Breast epithelium (tissue), 4 donors: ENCODE results near the gene VPS18. TPM values are rescaled to one million over a fixed set of nuclear protein-coding genes. Genes with fewer than 3 reads are reported as not detected.

Experiments used
- DNase-seq, 2 donors: peaks; one replicate each; pipeline ENCODE4 v3.0.0-alpha.2; 2019; ENCODE audit warnings: low spot score in 2 of 2
- H3K27ac ChIP-seq, 2 donors: fragments of 200-600 bp; sonication (generic) in 1 of 2; one replicate each; pipeline ENCODE4 v1.5.1; 2016 to 2019; ENCODE audit warnings: mild to moderate bottlenecking in 1 of 2
- H3K27me3 ChIP-seq, 2 donors: fragments of 200-600 bp; sonication (generic) in 1 of 2; one replicate each; pipeline versions ENCODE4 v1.5.1 to v1.6.0; 2017 to 2019; ENCODE audit warnings: control low read depth in 1 of 2, mild to moderate bottlenecking in 1 of 2
- H3K36me3 ChIP-seq: fragments of 200-600 bp; one replicate; pipeline ENCODE4 v1.5.1; 2019
- H3K4me1 ChIP-seq, 2 donors: fragments of 200-600 bp; sonication (generic); one replicate each; pipeline ENCODE4 v1.5.1; 2016 to 2019; ENCODE audit warnings: control low read depth in 1 of 2
- H3K4me3 ChIP-seq, 3 donors: fragments of 200-600 bp; sonication (generic); 1 replicate in 2 of 3; 2 replicates in 1 of 3; pipeline ENCODE4 v1.5.1; 2016 to 2019; ENCODE audit warnings: mild to moderate bottlenecking in 3 of 3, moderate library complexity in 2 of 3
- H3K9me3 ChIP-seq, 2 donors: fragments of 200-600 bp; sonication (generic) in 1 of 2; one replicate each; pipeline ENCODE4 v1.5.1; 2016 to 2019; ENCODE audit warnings: control low read depth in 1 of 2
- CTCF ChIP-seq, 3 donors: fragments of 450-650 bp; IDR thresholded peaks; one replicate each; pipeline ENCODE4 v1.5.1; 2016 to 2017; ENCODE audit warnings: antibody characterized with exemption in 3 of 3, mild to moderate bottlenecking in 3 of 3, moderate library complexity in 3 of 3
- POLR2A ChIP-seq: fragments of 450-650 bp; IDR thresholded peaks from one replicate; pipeline ENCODE4 v1.6.1; 2016; ENCODE audit warnings: antibody characterized with exemption, mild to moderate bottlenecking, moderate library complexity
- POLR2AphosphoS5 ChIP-seq, 3 donors: sonication (generic); formaldehyde crosslinking; IDR thresholded peaks; one replicate each; pipeline ENCODE4 v1.6.1; 2017; ENCODE audit warnings: antibody characterized with exemption in 3 of 3
- intact Hi-C: fragments of 100-400 bp; cut with DNase I; formaldehyde crosslinking; loops from one replicate; pipeline ENCODE4 v1.15.1; 2023; ENCODE audit warnings: low total_unique reads
- total RNA-seq, 3 donors: library from RNA; depleted of rRNA; stranded (reverse); fragments of >200 nt; gene quantifications; one replicate each; pipeline ENCODE4 v1.1.0, GENCODE V29; 2016

The VPS18 gene
- total RNA-seq, 3 donors from 2014 or later = 23.2 to 25.0 (median 23.9) TPM

DNA sequence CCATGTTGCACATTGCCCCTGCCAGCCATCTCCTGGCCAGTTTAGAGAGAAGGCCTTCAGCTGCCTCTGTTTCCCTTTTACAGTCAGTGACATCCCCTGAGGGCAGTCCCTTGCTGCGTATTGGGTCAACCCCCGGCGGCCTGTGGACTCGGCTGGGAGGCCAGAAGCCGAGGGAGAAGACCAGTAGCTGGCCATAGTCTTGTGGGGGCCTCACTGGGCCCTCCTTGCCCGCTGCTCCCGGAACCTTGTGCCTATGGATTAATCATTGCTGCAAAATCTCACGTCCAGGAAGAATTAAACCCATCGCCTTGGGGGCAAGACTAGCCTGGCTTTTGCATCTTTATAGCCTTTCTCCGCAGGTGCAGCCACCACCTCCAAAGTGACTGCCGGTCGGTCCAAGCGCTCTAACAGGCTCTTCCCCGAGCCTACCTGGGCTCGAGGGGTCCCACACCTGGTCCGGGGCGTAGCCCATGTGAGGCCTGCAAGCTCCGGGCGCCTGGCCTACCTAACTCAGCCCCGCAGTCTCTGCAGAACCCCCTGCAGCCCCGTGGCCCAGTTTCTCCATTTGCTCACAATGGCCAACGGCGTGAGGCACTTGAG lies 58.2 kb downstream of the VPS18 start:
- intact Hi-C loops = no loop called here
- H3K27ac ChIP-seq = peak overlapping the region; percentile 64 to 68
- no peaks in the 10 kb centered on the region for H3K9me3 ChIP-seq
- no peaks in the 10 kb centered on the region for H3K27me3 ChIP-seq
- no peaks in the 10 kb centered on the region for H3K4me1 ChIP-seq
- H3K36me3 ChIP-seq = no peaks in the 10 kb centered on the region
- H3K4me3 ChIP-seq = peak overlapping the region; percentile 50 to 82 (median 74)
- DNase-seq = no peak
- TF ChIP-seq POLR2A (no peak), POLR2AphosphoS5 (IDR thresholded peaks at IDR 0.05) (no peak), CTCF (IDR thresholded peaks at IDR 0.05) (no peak)

DNA sequence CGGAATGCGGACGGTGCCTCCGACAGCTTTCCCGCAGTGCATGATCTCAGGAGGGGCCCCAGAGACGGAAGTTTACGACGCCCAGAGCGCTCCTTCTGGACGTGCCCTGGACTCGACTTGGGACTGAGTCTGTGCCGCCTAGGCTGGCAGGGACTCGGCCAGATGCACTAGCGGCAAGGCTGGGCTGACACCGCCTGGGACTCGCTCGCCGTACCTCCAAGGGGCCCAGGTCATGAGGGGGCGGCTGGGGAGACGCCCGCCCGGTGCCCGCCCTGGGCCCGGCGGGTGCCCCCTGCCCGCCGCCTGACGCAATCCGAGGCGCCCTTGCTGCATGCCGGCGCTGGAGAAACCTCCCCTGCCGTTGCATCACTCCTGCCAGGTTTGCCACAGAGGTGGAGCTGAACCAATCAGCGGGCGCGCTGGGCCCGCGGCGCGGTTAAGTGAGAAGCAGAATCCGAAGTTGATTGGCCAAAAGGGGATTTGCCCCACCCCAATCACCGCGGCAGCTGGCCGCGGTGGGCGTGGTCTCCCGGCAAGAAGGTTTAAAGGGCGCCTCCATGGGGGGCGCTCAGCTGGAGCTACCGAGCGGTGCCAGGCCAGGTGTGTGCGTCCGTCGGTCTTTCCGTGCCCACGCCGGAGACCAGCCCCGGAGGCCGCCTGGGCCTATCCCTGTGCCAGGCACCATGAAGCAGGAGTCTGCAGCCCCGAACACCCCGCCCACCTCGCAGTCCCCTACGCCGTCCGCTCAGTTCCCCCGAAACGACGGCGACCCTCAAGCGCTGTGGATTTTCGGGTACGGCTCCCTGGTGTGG lies 58.9 kb downstream of the VPS18 start, which contains the start of gene CHAC1:
CHAC1 (plus strand) TSS at position 571 of the 812 bp plus-strand sequence; CDS start at position 684, 113 bp downstream.
- intact Hi-C loops = no loop called here
- H3K36me3 ChIP-seq = no peaks in the 10 kb centered on the region
- H3K27me3 ChIP-seq = no peaks in the 10 kb centered on the region
- no peaks in the 10 kb centered on the region for H3K9me3 ChIP-seq
- peak; percentile 88 to 91 for DNase-seq
- H3K27ac ChIP-seq = peak within 1 kb of the TSS; percentile 64 to 68
- H3K4me1 ChIP-seq = no peaks in the 10 kb centered on the region
- peak within 1 kb of the TSS; percentile 50 to 82 (median 74) for H3K4me3 ChIP-seq
- TF ChIP-seq POLR2AphosphoS5 (IDR thresholded peaks at IDR 0.05) (peak in 1 of 3 donors; percentile 23), POLR2A (no peak)

Other genes starting within 250 kb of the VPS18 start
- gene RAD51, start 199.3 kb upstream of the VPS18 start, total RNA-seq = under 1 TPM in 1 of 3 donors, not detected in 2; 0.44 TPM
- 10 to 100 TPM; 31.5 to 35.4 (median 34.4) TPM for gene RMDN3, start 139.2 kb upstream of the VPS18 start, total RNA-seq
- 100 to 1,000 TPM in 1 of 3 donors, 10 to 100 TPM in 2; 56.0 to 100 (median 61.9) TPM for gene GCHFR, start 130.4 kb upstream of the VPS18 start, total RNA-seq
- gene C15orf62, start 124.5 kb upstream of the VPS18 start, total RNA-seq = 1 to 10 TPM in 2 of 3 donors, under 1 TPM in 1; 0.48 to 4.7 (median 2.0) TPM
- 10 to 100 TPM; 19.4 to 58.8 (median 44.6) TPM for gene ZFYVE19, start 87.4 kb upstream of the VPS18 start, total RNA-seq
- gene DNAJC17, start 87.0 kb upstream of the VPS18 start, total RNA-seq = 10 to 100 TPM; 18.4 to 55.8 (median 24.3) TPM
- gene PPP1R14D, start 65.7 kb upstream of the VPS18 start, total RNA-seq = 1 to 10 TPM in 2 of 3 donors, not detected in 1; 1.3 to 4.9 TPM
- 100 to 1,000 TPM in 1 of 3 donors, 10 to 100 TPM in 1, 1 to 10 TPM in 1; 1.8 to 134 (median 86.5) TPM for gene SPINT1, start 50.4 kb upstream of the VPS18 start, total RNA-seq
- gene RHOV, start 20.2 kb upstream of the VPS18 start, total RNA-seq = 10 to 100 TPM in 1 of 3 donors, 1 to 10 TPM in 1, not detected in 1; 8.5 to 12.1 TPM
- 10 to 100 TPM in 1 of 3 donors, 1 to 10 TPM in 2; 3.5 to 10.5 (median 5.0) TPM for gene DLL4, start 34.9 kb downstream of the VPS18 start, total RNA-seq
- gene CHAC1, start 59.0 kb downstream of the VPS18 start, total RNA-seq = 10 to 100 TPM in 1 of 3 donors, 1 to 10 TPM in 1, under 1 TPM in 1; 0.32 to 11.9 (median 2.9) TPM
- 10 to 100 TPM; 27.2 to 47.7 (median 42.3) TPM for gene INO80, start 221.8 kb downstream of the VPS18 start, total RNA-seq